GM19240 (cell line): Measurements from ENCODE around the gene APCDD1.

Experiments used
- DNase-seq: peaks from one replicate; pipeline ENCODE4 v3.0.0; 2011; ENCODE audit warnings: low spot score; ENCODE audit not compliant: insufficient read length

Gene APCDD1

GRCh38 chr18:10431680-10432079 is 22.8 kb upstream of the APCDD1 start:
- no peak for DNase-seq

DNA sequence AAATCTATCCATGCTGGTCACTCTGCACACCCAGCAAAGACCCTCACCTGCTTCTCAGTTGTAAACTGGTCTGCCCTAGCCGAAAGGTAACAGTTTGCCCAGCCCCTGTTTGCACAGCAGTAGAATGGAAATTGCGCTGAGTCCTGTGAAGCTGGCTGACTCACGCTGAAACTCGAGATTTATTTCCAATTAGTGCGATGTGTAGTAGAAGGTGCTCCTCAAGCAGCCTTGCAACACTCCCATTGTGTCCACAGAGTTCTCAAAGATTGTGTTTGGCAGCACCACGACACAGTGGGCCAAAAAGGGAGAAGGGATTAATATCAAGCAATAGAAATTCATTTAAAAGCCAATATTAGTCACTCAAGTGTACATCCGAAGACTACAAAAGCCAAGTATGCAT is 21.7 kb upstream of the APCDD1 start:
- DNase-seq: no peak

- no peak for DNase-seq
These were observed 18.3 kb upstream of the APCDD1 start for GRCh38 chr18:10436160-10436559.

GRCh38 chr18:10437837-10438236 is 16.6 kb upstream of the APCDD1 start:
- DNase-seq: no peak

GRCh38 chr18:10439898-10440297 is 14.5 kb upstream of the APCDD1 start:
- DNase-seq: no peak

DNA sequence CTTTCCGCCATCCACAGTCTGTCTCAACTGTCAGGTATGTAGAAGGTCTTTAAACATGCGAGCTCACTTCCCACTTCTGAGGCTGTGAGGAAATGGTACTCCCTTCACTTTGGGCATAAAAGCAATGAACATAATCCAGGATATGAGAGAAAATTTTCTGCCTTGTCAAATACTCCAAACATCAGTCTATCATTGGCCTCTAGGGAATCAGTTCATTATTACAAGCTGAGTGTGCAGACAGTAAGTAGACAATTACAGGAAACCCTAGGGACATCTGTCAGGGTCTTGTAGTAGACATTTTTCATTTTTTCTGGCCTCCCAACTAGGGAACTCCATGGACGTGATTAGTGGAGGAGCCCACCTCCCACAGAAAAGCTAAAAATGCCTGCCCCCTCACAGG is 13.6 kb upstream of the APCDD1 start:
- no peak for DNase-seq

- no peak for DNase-seq
These were observed 13.0 kb upstream of the APCDD1 start for GRCh38 chr18:10441472-10441871.

- DNase-seq: no peak
These were observed 11.9 kb upstream of the APCDD1 start for GRCh38 chr18:10442551-10442971.

GRCh38 chr18:10443001-10443400 is 11.4 kb upstream of the APCDD1 start:
- DNase-seq: no peak

- DNase-seq: no peak
These were observed 10.0 kb upstream of the APCDD1 start for GRCh38 chr18:10444314-10445006.

- DNase-seq: no peak
These were observed 5.0 kb upstream of the APCDD1 start for GRCh38 chr18:10449396-10449795.

- no peak for DNase-seq
These were observed 3.4 kb upstream of the APCDD1 start for GRCh38 chr18:10450986-10451385.

DNA sequence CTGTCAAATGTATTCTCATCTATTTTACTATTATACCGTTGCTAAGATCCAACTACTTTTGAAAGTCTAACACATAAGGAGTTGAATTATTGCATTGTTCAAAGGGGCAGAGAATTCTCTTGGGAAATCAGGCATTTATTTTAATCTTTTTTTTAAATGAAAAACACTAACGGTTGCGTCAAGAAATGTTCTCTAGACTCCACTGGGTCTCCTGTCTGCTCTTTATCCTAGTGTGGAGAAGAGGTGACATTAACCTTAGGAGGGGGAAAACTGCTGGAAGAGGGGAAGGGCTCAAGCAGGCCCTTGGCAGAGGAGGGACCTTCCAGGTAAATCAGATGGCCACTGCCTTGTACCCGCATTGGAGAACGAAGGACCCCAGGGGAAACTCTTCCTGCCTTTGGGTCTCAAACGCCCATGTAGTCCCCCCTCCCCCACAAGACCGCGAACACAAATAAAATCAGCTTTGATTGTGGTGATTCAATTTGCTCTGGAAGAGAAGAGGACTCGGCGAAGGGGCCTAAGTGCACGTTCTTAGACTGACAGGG is 1.1 kb upstream of the APCDD1 start:
- DNase-seq: no peak

GRCh38 chr18:10454681-10455557 is 484 bp downstream of the APCDD1 start:
- no peak for DNase-seq

- DNase-seq: no peak
These were observed 1.5 kb downstream of the APCDD1 start for GRCh38 chr18:10455726-10456453.

- DNase-seq: no peak
These were observed 2.3 kb downstream of the APCDD1 start for GRCh38 chr18:10456718-10457117.

DNA sequence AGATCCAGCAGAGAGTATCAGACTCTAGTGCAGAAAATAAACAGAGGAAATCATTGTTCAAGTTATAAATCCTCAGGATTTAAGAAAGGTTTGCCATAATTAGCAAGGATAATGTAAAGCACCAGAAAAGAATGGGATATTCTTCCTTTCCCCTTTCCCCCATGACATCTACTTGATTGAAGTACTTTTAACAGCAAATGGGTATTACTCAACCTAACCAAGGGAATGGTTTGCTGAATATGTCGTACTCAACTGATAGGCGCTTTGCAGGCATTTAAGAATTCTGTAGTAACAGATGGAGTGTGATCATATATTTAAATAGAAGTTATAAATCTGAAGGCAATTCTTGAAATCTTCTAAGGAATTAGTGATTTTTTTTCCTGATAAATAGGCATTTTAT is 2.7 kb downstream of the APCDD1 start:
- DNase-seq: no peak

DNA sequence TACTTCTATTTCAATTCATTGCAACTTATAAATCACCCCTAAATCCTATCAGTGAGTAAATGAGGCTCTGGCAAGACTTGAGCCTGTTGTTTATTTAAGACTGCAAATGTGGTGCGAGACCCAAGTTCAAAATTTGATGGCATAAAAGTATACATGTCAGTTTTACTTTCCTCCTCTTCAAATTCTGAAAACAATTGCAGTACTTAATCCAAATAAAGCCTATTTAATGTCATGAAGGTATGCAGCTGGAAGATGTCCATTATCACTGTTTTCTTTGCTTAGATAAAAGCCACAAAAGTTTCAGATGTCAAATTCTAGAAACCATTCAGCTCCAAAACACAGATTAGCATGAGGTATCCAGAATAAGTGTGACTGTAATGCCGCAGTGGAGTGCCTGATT is 3.3 kb downstream of the APCDD1 start:
- DNase-seq: no peak

DNA sequence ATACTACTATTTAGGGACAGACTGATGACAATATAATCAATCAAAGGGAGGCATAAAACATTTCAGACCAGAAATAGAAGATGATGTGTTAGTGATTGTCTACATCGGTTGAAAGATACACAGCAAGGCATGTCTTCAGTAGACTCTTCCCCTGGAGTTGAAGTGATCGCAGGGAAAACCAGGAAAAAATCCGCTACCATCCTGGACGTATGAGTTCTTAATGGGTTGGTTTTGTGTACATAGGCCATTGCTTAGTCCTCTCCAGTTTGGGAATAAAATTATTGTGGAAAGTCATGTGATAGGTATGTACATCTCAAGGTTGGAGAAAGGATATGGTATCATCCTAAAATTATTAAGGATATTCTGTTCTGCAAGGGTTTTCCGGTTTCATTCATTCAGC is 4.3 kb downstream of the APCDD1 start:
- no peak for DNase-seq

DNA sequence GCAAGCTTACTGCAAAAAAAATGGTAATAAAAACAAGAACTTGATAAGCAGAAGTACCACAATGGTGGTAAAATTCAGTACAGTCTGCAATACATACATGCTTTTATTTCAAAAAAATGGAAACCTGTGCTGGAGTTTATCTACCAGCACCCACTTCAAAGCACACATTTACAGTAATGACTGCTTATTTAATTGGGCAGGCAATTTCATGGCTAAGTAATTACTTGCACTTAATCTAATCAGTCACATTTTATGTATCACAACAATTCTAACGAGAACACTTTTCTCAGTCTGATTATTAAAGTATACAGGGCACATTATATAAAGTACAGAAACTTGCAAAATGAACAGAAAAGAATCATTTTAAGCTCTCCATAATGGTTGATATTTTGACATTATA is 5.2 kb downstream of the APCDD1 start:
- no peak for DNase-seq

GRCh38 chr18:10460414-10461018 is 6.1 kb downstream of the APCDD1 start:
- no peak for DNase-seq
